Measurements from ENCODE around the gene RBBP8NL.

The RBBP8NL gene

DNA sequence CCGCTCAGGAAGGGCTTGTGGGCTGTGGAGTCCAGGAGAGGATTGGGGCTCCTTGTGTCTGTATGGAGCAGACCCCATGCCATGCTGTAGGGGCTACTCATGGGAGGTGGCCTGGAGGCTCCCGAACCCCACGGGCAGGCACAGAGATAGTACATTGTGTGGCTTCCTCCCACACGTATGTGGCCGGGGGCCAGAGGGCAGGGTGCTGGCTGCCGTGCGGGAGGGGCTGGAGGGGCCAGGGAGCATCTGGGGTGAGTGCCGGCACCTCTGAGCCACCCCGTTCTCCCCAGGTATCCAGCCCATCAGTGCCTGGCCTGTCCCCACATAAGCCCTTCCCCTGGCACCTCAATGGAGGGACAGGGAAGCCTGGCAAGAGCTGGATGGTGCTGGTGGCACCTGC is 7.6 kb downstream of the RBBP8NL start:
- no peak for DNase-seq

DNA sequence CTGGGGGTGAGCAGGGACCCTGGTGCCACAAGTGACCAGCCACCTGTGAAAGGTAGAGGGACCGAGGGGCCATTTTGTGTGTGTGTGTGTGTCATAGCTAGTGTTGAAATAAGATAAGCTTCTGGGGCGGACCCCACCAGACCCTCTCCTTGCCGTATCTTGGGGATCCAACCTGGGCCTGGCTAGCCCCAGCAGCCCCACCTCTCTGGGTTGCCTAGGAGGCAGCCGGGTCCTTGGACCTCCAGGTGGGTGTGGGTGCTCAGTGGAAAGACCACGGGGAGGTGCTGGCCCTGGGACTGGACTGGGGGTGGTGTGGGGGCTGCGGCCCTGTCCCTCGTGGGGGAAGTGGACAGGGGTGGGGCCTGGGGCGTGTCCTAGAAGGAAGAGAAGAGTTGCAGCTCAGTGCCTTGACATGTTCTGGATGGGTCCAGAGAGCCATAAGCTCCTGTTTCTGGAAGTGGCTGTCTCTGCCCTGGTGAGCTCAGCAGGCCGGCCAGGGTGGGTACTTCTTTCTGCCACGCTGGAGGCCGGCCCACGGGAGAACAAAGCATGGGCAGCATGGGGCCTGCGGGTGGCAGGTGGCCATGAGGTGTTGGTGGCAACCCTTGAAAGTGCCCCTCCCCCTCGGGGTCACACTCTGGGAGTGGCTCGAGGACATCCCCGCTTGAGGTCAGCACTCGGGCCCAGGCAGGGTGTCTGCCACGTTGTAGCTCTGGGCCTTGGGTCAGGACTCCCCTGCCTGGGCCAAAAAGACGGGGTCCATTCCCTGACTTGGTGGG is 8.4 kb downstream of the RBBP8NL start:
- no peak for DNase-seq

GRCh38 chr20:62417981-62418708 is 9.2 kb downstream of the RBBP8NL start:
- DNase-seq = no peak

DNA sequence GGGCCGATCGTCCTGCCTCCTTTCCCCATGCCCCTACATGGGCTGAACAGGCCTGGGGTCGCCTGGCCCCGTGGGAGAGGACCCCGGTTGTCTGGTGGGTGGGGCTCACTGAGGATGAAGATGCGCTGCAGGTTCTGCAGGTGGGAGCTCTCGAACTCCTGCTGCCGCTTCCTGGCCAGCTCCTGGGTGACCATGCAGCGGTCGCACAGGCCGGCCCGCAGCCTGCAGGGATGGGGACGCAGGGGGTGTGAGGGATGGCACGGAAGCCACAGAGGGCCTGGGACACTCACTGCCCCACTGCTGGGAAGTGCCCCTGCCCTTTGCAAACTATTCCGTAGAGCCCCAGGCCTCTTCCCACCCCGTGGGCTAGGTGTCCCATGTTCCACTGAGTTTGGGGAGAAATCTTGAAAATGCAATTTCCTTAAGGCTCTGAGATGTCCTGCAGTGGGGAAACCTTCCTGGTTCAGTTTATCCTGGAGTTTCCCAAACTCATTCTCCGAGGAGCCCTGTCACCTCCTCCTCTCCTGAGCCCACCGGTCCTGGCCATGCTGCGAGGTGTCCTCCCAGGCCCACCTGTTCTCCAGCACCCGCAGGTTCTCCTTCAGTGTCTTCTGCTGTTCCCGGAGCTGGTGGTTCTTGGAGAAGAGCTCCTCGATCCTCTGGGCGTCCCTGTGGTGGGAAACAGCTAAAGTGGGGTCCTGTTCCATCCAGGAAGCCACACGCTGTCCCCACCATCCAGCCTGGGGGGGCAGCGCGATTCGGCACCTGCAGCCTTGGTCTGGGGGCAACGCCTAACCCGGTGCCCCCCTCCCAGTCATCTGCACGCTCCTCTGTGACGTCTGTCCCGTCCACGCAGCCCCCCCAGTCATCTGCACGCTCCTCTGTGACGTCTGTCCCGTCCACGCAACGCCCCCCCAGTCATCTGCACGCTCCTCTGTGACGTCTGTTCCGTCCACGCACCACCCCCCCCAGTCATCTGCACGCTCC is 10.4 kb downstream of the RBBP8NL start:
- no peak for DNase-seq

GRCh38 chr20:62415354-62416111 is 11.8 kb downstream of the RBBP8NL start:
- no peak for DNase-seq

DNA sequence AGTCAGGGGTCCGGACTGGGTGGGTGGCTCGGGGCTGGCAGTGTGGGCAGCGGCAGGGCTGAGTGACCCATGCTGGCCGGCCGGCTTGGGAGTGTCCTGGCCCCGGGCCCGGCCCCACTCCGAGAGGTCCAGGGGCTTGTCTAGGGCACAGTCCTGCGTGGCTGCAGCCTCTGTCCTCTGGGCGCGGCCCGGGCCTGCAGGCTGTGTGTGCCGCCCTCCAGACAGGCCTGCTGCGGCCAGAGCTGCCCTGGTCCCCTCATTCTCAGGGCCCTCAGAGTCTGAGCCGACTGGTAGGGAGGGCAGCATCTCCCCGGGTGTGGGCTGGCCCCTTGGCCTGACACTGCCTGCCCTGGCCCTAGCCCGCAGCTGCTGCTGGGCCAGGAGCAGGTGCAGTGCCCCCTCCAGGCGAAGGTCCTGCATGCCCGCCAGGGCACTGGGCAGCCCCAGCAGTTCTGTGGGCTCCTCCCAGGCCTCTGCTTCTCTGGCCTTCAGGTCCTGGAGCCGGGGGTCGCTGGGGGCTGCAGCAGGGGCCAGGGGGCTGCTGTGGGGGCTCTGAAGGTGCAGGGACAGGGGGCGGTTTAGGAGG is 13.3 kb downstream of the RBBP8NL start:
- DNase-seq = no peak

GRCh38 chr20:62413025-62413570 is 14.2 kb downstream of the RBBP8NL start:
- no peak for DNase-seq

DNA sequence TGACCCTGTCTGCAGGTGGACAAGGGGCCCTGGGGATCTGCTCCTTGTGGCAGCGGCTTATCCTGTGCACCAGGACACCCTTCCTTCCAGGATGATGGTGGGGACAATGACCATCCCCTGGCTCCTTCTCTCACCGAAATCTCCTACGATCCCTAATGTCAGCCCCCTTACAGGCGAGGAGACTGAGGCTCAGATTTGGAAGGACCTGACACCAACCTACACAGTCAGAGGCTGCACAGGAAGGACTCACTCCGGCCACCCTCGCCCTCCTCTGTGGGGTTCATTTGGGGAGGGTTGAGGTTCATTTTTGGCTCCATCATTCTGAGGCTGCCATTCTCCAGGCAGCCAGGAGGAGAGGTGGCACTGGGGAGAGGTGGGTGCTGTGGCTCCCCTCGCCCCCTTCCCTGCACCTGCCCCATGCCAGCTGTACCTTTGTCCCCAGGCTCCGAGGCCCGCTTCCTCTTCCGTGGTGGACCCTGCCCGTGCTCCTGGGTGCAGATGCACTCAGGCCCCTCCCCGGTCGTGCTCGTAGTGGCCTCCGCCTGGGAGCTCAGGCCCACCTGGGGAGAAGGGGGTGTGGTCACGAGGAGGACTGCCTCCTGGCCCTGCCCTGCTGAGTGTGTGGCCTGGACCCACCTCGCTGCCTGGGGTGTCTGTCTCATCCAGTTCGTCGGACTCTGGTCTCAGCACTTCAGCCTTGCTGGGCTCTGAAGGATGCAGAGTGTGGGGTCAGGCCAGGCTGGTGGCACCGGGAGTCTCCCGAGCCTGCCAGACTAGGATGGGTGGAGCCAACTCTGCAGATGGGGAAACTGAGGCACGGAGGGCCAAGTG is 14.9 kb downstream of the RBBP8NL start:
- DNase-seq = no peak

DNA sequence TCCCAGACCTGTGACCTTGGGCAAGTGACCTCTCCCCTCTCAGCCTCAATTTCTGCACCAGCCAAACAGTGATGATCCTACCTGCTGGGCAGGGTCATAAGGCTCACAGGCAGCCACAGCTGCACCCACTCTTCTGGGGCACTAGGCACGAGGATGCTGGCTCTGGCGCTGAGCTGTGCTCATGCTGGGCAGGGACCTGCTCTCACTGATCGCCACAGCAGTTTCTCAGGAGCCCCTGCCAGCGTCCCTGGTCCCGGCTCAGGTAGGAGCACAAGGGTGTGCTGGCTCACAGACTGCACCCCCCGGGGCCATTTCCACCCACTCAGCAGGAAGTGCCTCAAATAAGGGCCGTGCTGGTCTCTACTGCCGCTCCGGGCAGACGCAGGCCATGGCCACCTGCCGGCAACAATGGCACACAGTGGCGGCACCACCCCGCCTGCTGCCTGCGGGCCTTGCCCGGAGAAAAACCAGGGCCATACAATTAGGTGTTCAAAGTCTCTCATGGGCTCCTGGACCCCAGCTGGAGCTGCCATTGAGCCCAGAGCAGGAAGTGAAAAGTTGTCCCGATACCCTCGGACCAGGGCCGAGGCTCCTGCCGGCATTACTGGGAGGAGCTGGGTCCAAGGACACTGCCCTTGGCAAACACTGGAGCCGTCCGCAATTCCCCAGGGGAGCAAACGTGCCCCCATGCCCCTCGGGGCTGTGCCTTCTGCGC is 15.7 kb downstream of the RBBP8NL start:
- no peak for DNase-seq

DNA sequence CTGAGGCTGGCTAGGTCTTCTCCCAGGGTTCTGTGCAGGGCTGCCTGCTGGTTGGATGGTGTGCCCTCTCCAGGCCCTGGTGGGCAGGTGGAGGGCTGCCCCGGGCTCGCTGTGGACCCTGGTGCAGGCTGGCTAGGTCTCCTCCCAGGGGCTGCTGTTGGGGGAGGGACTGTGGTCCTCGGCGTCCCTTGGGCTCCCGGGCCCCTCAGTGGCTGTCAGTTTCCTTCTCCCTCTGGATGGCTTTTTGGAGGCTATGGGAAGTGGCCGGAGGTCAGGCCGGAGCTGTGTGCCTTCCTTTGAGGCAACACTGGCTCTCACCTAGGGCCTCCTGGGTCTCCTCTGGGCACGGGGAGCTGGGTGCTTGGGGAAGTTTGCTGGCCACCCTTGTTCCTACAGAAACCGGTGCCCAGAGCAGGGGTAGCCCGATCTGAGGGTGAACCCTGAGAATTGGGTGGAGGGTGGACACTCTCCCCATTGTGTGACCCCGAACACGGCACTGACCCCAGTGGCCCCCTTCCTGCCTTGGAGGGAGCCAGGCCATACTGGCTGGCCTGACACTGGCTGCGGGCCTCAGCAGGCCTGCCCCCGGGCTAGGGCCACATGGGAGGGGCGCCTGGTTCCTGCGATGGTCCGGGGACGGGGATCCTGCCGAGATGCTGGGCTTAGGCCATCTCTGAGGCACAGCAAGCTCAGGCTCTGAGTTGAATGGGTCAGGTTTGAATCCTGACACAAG is 16.4 kb downstream of the RBBP8NL start:
- no peak for DNase-seq

DNA sequence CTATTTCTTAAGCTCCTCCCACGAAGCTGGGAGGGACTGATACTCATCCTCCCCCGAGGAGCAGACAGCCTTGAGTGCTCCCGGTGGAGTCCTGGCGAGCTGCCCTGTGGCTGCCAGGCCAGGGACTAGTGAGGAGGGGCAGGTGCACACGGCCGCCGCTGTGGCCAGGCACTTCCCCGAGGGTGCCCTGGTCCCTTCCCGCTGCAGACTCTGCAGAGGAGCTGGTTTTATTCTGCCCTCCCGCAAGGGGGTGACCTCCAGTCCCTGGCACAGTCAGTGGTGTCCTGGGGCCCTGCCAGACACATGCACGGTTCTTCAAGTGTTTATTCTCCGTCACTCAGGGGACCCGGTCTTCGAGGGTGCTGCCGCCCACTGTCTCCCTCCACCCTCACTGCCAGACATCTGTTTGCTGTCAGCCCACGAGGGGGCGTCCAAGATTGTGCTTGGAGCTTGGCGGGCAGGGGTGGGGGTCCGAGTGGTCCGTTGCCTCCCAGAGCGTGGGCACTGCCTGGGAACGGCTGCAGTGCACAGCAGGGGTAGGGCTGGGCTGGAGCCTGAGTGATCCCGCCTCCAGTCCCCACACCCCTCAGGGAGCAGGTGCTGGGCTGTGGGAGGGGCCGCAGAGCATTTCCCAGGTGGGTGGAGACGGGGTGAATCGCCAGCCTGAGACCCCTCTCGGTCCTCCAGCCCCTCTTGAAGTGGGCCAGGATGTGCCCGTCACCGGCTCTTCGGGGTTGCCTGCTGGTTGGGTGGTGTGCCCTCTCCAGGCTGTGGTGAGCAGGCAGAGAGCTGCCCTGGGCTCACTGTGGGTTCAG is 17.2 kb downstream of the RBBP8NL start:
- peak; percentile 38 for DNase-seq

GRCh38 chr20:62409086-62409853 is 18.1 kb downstream of the RBBP8NL start:
- DNase-seq = no peak

DNA sequence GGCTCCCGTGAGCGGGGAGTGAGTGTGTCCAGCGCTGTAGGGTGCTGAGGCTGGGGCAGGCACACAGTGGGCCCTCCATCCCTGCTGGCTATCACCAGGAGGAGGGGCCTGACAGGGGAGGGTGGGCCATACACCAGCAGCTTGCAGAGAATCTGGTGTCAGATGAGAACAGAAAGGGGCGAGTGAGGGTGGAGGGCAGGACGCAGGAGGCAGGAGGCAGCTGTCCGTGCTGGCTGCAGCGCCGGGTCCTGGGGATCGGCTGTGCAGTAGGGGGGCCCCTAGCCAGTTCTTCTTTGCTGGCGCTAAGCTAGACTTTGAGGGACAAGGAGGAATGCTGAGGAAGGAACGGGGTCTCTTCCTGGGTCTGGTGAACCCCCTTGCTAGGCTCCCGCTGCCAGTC is 18.7 kb downstream of the RBBP8NL start:
- DNase-seq = no peak

DNA sequence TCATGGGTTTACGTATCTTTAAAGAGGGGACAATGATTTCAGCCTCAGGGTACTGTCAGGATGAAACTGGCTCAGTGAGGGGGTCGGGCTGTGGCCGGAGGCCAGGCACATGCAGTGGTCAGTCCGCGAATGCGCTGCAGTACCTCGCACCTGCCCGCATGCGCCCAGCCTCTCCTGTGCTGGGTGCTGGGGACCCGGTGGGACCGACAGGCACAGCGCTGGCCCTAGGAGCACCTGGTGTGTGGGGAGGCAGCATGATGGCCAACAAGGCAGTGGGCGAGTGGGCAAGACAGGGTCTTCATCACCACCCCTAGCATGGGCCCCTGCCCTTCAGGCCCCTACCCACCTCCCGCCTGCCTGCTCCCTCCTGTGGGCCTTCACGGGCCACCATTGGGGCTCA is 19.3 kb downstream of the RBBP8NL start:
- DNase-seq = no peak

- DNase-seq = peak; percentile 83
These were observed 19.9 kb downstream of the RBBP8NL start, which contains the start of gene CABLES2 for GRCh38 chr20:62407221-62407992. CABLES2 (minus strand) TSS chr20:62407285; CDS start chr20:62407276, 9 bp downstream.

DNA sequence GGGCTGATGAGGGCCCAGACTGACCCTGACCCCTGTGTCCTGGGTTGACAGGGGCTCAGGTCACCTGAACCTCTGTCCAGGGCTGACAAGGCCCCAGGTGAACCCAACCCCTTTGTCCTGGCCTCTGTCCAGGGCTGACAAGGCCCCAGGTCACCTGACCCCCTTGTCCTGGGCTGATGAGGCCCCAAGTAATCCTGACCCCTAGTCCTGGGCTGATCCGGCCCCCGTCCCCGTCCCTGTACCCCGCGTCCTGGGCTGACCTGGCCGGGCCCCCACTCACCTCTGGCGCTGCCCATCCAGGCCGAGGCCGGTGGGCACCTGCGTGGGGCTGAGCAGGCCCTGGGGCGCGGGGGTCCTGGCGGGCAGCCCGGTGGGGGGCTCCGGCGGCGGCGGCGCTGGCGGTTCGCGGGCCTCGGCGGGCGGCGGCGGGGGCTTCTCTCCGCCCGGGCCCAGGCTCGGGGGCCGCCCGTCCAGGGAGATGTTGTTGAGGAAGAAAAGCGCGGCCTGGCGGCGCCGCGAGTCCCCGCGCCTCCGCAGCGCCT is 20.6 kb downstream of the RBBP8NL start:
- no peak for DNase-seq
